Measurements from ENCODE around the gene ADGRV1. TPM values are rescaled to one million over a fixed set of nuclear protein-coding genes. Genes with fewer than 3 reads are reported as not detected.

Gene ADGRV1
- total RNA-seq, 1 experiment from 2014 or later: 64.8 TPM

- H3K4me2 ChIP-seq (ENCODE audit: insufficient read depth, insufficient read length, low read length): no peak overlapping the region
- no peak overlapping the region for H3K27ac ChIP-seq (ENCODE audit: insufficient read length, low read depth, low read length)
- Mint-ChIP-seq H3K4me1 (peaks cover 0 to 2% of the 10 kb centered on the region in 2 experiments; a peak in 1 of 4 replicates), H3K27ac (no peak overlapping the region), H3K4me3 (no peak overlapping the region), H3K9me3 (no peaks in the 10 kb centered on the region), H3K36me3 (ENCODE audit: insufficient read depth in 1 of 3, low read depth in 3 of 3) (no peaks in the 10 kb centered on the region), H3K27me3 (ENCODE audit: low read depth) (no peaks in the 10 kb centered on the region)
- no peak overlapping the region for H2BK20ac ChIP-seq (ENCODE audit: low read depth, low read length, poor library complexity, severe bottlenecking)
- H2BK12ac ChIP-seq (ENCODE audit: insufficient read length, low read depth, low read length): no peak overlapping the region
- H3K23ac ChIP-seq (ENCODE audit: insufficient read length, low read depth, low read length): no peak overlapping the region
- no peak overlapping the region for H4K91ac ChIP-seq (ENCODE audit: insufficient read length, low read depth, low read length)
- H3K23me2 ChIP-seq (ENCODE audit: insufficient read length, low read depth, low read length, poor library complexity, severe bottlenecking): no peaks in the 10 kb centered on the region
- no peak overlapping the region for H2BK120ac ChIP-seq (ENCODE audit: low read depth, low read length, poor library complexity, severe bottlenecking)
- H3K4me1 ChIP-seq (ENCODE audit: insufficient read depth, low read length): no peaks in the 10 kb centered on the region
- no peak overlapping the region for H3K14ac ChIP-seq (ENCODE audit: insufficient read depth, low read length)
- TF ChIP-seq, protein P1, sequence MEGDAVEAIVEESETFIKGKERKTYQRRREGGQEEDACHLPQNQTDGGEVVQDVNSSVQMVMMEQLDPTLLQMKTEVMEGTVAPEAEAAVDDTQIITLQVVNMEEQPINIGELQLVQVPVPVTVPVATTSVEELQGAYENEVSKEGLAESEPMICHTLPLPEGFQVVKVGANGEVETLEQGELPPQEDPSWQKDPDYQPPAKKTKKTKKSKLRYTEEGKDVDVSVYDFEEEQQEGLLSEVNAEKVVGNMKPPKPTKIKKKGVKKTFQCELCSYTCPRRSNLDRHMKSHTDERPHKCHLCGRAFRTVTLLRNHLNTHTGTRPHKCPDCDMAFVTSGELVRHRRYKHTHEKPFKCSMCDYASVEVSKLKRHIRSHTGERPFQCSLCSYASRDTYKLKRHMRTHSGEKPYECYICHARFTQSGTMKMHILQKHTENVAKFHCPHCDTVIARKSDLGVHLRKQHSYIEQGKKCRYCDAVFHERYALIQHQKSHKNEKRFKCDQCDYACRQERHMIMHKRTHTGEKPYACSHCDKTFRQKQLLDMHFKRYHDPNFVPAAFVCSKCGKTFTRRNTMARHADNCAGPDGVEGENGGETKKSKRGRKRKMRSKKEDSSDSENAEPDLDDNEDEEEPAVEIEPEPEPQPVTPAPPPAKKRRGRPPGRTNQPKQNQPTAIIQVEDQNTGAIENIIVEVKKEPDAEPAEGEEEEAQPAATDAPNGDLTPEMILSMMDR (conservative IDR thresholded peaks at IDR 0.05): no peak
- no peak overlapping the region for H3K56ac ChIP-seq (ENCODE audit: insufficient read length, low read depth, low read length)
- no peak overlapping the region for H2AFZ ChIP-seq (ENCODE audit: low read length)
- no peak overlapping the region for H3K18ac ChIP-seq (ENCODE audit: insufficient read length, low read depth, low read length)
- H2BK5ac ChIP-seq (ENCODE audit: insufficient read length, low read length): no peak overlapping the region
- no peak for DNase-seq
- H3K79me2 ChIP-seq (ENCODE audit: insufficient read depth, low read length): no peaks in the 10 kb centered on the region
- H4K5ac ChIP-seq (ENCODE audit: insufficient read length, low read depth, low read length): no peak overlapping the region
- no peak overlapping the region for H4K8ac ChIP-seq (replicated peaks; ENCODE audit: insufficient read length, low read depth, low read length)
- H3K79me1 ChIP-seq (ENCODE audit: insufficient read depth, low read depth, low read length, poor library complexity, severe bottlenecking): no peaks in the 10 kb centered on the region
- H3K27me3 ChIP-seq (ENCODE audit: insufficient read depth, low read length): no peaks in the 10 kb centered on the region
- H2BK15ac ChIP-seq (ENCODE audit: low read depth, low read length): no peak overlapping the region
- H3K4ac ChIP-seq (ENCODE audit: low read depth, low read length): no peak overlapping the region
- H3K9ac ChIP-seq (ENCODE audit: extremely low read depth, insufficient read length, low read length): no peak overlapping the region
- H4K20me1 ChIP-seq (ENCODE audit: control insufficient read depth, insufficient read depth, insufficient read length): no peaks in the 10 kb centered on the region
- H3T11ph ChIP-seq (ENCODE audit: low read length): no peak overlapping the region
- no peak overlapping the region for H2AK5ac ChIP-seq (ENCODE audit: insufficient read length, low read length)
- no peaks in the 10 kb centered on the region for H3K9me3 ChIP-seq (ENCODE audit: control insufficient read depth, low read depth, low read length)
Observed at GRCh38 chr5:90957906-90958305, 399.3 kb downstream of the ADGRV1 start.

All from H9 (cell line).